NCI-H1694 treated with DMSO at 0.1 percent for 48 hours (cell line): ENCODE results near the gene SMPDL3B.

Experiments
- DNase-seq: peaks from one replicate; lab custom pipeline; 2025; lab: John Stamatoyannopoulos, UW

The SMPDL3B gene

GRCh38 chr1:27934818-27935549 lies at the start of gene SMPDL3B:
Gene SMPDL3B (plus strand): TSS chr1:27935000. CDS start chr1:27935184, 184 bp downstream.
- no peak for DNase-seq

GRCh38 chr1:27885114-27885528 lies 49.7 kb upstream of the SMPDL3B start:
- DNase-seq: no peak

- no peak for DNase-seq
These were observed 49.0 kb upstream of the SMPDL3B start for GRCh38 chr1:27885621-27886352.

GRCh38 chr1:27886353-27886679 lies 48.5 kb upstream of the SMPDL3B start:
- no peak for DNase-seq

- DNase-seq: no peak
These were observed 48.1 kb upstream of the SMPDL3B start for GRCh38 chr1:27886744-27887143.

GRCh38 chr1:27887215-27888021 lies 47.4 kb upstream of the SMPDL3B start:
- no peak for DNase-seq

- no peak for DNase-seq
These were observed 45.3 kb upstream of the SMPDL3B start for GRCh38 chr1:27889506-27889905.

GRCh38 chr1:27891196-27891889 lies 43.5 kb upstream of the SMPDL3B start:
- no peak for DNase-seq

- DNase-seq: no peak
These were observed 40.3 kb upstream of the SMPDL3B start for GRCh38 chr1:27894521-27894920.

GRCh38 chr1:27906759-27907158 lies 28.0 kb upstream of the SMPDL3B start:
- DNase-seq: no peak

- no peak for DNase-seq
These were observed 22.4 kb upstream of the SMPDL3B start for GRCh38 chr1:27912429-27912828.

- DNase-seq: no peak
These were observed 19.7 kb upstream of the SMPDL3B start for GRCh38 chr1:27915082-27915575.

- no peak for DNase-seq
These were observed 12.5 kb upstream of the SMPDL3B start for GRCh38 chr1:27922272-27922671.

GRCh38 chr1:27928216-27928954 lies 6.4 kb upstream of the SMPDL3B start:
- no peak for DNase-seq

GRCh38 chr1:27931184-27931583 lies 3.6 kb upstream of the SMPDL3B start:
- no peak for DNase-seq

GRCh38 chr1:27931759-27932158 lies 3.0 kb upstream of the SMPDL3B start:
- no peak for DNase-seq

- no peak for DNase-seq
These were observed 921 bp downstream of the SMPDL3B start for GRCh38 chr1:27935721-27936120.

GRCh38 chr1:27936370-27936769 lies 1.6 kb downstream of the SMPDL3B start:
- no peak for DNase-seq

- DNase-seq: no peak
These were observed 2.7 kb downstream of the SMPDL3B start for GRCh38 chr1:27937524-27937836.

- no peak for DNase-seq
These were observed 3.7 kb downstream of the SMPDL3B start for GRCh38 chr1:27938488-27938887.

GRCh38 chr1:27940297-27940696 lies 5.5 kb downstream of the SMPDL3B start:
- no peak for DNase-seq
